DOHH2 (cell line): ENCODE results near the gene MTMR2.

Experiments
- H3F3A ChIP-seq: fragments of 200-600 bp; sonication (generic), shearing (Covaris generic); 2 replicates; pipeline ENCODE4 v1.6.0; 2016; ENCODE audit warnings: antibody characterized with exemption, mild to moderate bottlenecking; ENCODE audit not compliant: control insufficient read depth, insufficient read depth
- H3K27ac ChIP-seq: fragments of 200-600 bp; sonication (generic); 2 replicates; pipeline ENCODE4 v1.5.1; 2014; ENCODE audit warnings: low read depth, mild to moderate bottlenecking, low read length, moderate library complexity
- H3K27me3 ChIP-seq: fragments of 200-600 bp; sonication (generic); 2 replicates; pipeline ENCODE4 v1.6.1; 2014; ENCODE audit warnings: mild to moderate bottlenecking, low read length, mixed read lengths; ENCODE audit not compliant: control insufficient read depth
- H3K36me3 ChIP-seq: fragments of 200-600 bp; sonication (generic); 2 replicates; pipeline ENCODE4 v1.6.1; 2014; ENCODE audit warnings: mild to moderate bottlenecking, low read length, moderate library complexity, mixed read lengths; ENCODE audit not compliant: control insufficient read depth
- H3K4me1 ChIP-seq: fragments of 200-600 bp; sonication (generic); 2 replicates; pipeline ENCODE4 v1.6.1; 2014; ENCODE audit warnings: mild to moderate bottlenecking, low read length, mixed read lengths; ENCODE audit not compliant: control insufficient read depth
- H3K4me2 ChIP-seq: fragments of 200-600 bp; sonication (generic); 2 replicates; pipeline ENCODE4 v1.6.0; 2014; ENCODE audit warnings: mild to moderate bottlenecking, low read length, moderate library complexity
- H3K4me3 ChIP-seq: fragments of 200-600 bp; sonication (generic); 2 replicates; pipeline ENCODE4 v1.5.1; 2014; ENCODE audit warnings: mild to moderate bottlenecking, low read length, mixed read lengths
- H3K79me2 ChIP-seq: fragments of 200-600 bp; sonication (generic); 2 replicates; pipeline ENCODE4 v1.6.1; 2014; ENCODE audit warnings: mild to moderate bottlenecking, low read length, mixed read lengths; ENCODE audit not compliant: control insufficient read depth
- H3K9me2 ChIP-seq: fragments of 200-600 bp; sonication (generic); replicated peaks from 2 replicates; pipeline ENCODE4 v1.6.1; 2014; ENCODE audit warnings: mild to moderate bottlenecking, low read length, mixed read lengths; ENCODE audit not compliant: control insufficient read depth
- H3K9me3 ChIP-seq: fragments of 200-600 bp; sonication (generic); 2 replicates; pipeline ENCODE4 v1.6.1; 2014; ENCODE audit warnings: antibody characterized with exemption, low read length, mixed read lengths; ENCODE audit not compliant: control insufficient read depth, insufficient read depth
- H4K20me1 ChIP-seq: fragments of 200-600 bp; sonication (generic); 2 replicates; pipeline ENCODE4 v1.6.0; 2014; ENCODE audit warnings: low read depth, mild to moderate bottlenecking, antibody characterized with exemption, low read length, moderate library complexity; ENCODE audit not compliant: control insufficient read depth, insufficient read depth
- EZH2phosphoT487 ChIP-seq: fragments of 200-600 bp; sonication (generic); IDR thresholded peaks from 2 replicates; pipeline ENCODE4 v1.6.1; 2017; ENCODE audit warnings: borderline replicate concordance, mild to moderate bottlenecking, antibody characterized with exemption, low read length, moderate library complexity, mixed read lengths
- TF ChIP-seq, protein P1 (sequence below): fragments of 200-600 bp; sonication (generic); IDR thresholded peaks from one replicate; pipeline ENCODE4 v1.5.1; 2014; ENCODE audit warnings: antibody characterized with exemption, mild to moderate bottlenecking, low read depth, low read length; ENCODE audit not compliant: poor library complexity, severe bottlenecking

MTMR2 gene

DNA sequence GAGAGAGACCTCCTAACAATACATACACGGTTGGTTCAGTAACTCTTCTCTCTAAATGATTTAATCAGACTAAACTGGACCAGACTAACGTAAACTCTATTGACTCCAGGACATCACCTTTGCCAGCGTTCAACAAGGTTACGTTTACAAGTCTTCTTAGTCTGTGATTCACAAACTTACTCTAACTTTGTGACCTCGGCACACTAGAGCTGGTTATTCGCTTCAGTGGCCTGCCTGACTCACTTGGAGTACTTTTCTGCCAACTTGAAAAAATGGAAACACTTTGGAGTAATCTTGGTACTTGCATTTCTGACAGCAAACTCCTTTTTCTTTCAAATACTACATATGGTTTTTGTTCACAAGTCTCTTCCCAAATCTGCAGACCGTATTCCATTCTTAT lies 26.2 kb downstream of the MTMR2 start:
- Histone ChIP-seq H3K9me2 (no peaks in the 10 kb centered on the region), H3K4me2 (no peak overlapping the region), H3K4me1 (no peaks in the 10 kb centered on the region), H3K9me3 (no peaks in the 10 kb centered on the region), H3K27me3 (no peaks in the 10 kb centered on the region), H3K27ac (no peak overlapping the region), H3K79me2 (peaks cover 7% of the 10 kb centered on the region), H4K20me1 (no peaks in the 10 kb centered on the region), H3K4me3 (no peak overlapping the region), H3K36me3 (no peaks in the 10 kb centered on the region), H3F3A (no peaks in the 10 kb centered on the region)
- no peak for TF ChIP-seq EZH2phosphoT487
- TF ChIP-seq, protein P1, sequence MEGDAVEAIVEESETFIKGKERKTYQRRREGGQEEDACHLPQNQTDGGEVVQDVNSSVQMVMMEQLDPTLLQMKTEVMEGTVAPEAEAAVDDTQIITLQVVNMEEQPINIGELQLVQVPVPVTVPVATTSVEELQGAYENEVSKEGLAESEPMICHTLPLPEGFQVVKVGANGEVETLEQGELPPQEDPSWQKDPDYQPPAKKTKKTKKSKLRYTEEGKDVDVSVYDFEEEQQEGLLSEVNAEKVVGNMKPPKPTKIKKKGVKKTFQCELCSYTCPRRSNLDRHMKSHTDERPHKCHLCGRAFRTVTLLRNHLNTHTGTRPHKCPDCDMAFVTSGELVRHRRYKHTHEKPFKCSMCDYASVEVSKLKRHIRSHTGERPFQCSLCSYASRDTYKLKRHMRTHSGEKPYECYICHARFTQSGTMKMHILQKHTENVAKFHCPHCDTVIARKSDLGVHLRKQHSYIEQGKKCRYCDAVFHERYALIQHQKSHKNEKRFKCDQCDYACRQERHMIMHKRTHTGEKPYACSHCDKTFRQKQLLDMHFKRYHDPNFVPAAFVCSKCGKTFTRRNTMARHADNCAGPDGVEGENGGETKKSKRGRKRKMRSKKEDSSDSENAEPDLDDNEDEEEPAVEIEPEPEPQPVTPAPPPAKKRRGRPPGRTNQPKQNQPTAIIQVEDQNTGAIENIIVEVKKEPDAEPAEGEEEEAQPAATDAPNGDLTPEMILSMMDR: no peak

DNA sequence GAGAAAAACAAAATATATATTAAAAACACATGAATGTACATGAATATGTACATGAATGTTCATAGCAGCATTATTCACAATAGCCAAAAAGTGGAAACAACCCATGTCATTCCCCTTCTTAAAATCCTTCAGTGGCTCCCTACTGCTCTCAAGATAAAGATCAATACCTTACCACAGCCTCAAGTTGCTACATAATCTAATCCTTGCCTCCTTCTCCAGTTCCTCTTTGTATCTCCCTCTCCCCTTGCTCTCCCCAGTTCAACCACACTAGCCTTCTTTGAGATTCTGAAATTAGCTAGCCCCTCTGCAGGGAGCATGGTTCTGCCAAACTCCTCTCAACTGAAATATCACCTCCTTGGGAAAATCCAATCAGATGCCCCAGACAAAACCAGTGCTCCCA lies 28.1 kb downstream of the MTMR2 start:
- no peaks in the 10 kb centered on the region for H3F3A ChIP-seq

DNA sequence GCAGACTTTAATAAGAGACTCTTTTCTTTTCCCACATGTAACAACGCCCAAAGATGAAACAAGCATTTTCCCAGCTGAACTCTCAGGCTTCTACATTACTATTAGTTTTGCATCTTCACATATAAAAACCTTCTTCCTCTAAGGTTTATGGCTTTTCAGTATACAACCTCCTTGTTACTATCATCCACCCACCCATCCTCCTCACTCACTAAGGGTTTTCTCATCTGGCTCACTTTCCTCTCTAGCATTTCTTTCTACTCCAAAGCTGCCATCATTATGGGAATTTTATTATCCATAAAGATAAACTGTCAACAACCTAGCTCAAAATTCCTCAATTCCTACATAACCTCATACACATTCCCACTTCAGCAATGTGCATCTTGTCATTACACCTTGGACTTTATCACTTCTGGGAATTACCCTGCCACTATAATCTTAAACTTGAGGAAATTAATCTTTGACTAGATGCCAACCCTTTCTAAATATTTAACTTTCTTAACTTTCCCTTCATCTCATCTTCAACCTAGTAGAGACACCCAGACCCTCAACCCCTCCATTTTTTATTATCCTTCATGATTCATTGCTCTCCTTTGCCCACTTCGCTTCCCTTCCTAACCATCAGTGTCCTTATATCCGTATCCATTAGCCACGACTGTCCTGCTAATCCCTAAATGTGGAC lies 30.9 kb downstream of the MTMR2 start:
- H3K9me2 ChIP-seq: no peaks in the 10 kb centered on the region
- H3K4me3 ChIP-seq: no peak overlapping the region
- H3K27ac ChIP-seq: no peak overlapping the region
- H3K36me3 ChIP-seq: no peaks in the 10 kb centered on the region
- no peaks in the 10 kb centered on the region for H3K9me3 ChIP-seq
- no peaks in the 10 kb centered on the region; the same call in 1 of the 2 replicates for H3K79me2 ChIP-seq
- no peak overlapping the region for H3K4me2 ChIP-seq
- H3K27me3 ChIP-seq: no peaks in the 10 kb centered on the region
- no peaks in the 10 kb centered on the region for H4K20me1 ChIP-seq
- H3F3A ChIP-seq: no peaks in the 10 kb centered on the region
- TF ChIP-seq, protein P1: no peak
- no peak for TF ChIP-seq EZH2phosphoT487
- no peaks in the 10 kb centered on the region for H3K4me1 ChIP-seq

More for the DNA sequence above, 28.1 kb downstream of the MTMR2 start:
- no peak for TF ChIP-seq EZH2phosphoT487
- TF ChIP-seq, protein P1: no peak
- H3K9me2 ChIP-seq: no peaks in the 10 kb centered on the region
- no peak overlapping the region for H3K27ac ChIP-seq
- no peaks in the 10 kb centered on the region for H3K9me3 ChIP-seq
- no peak overlapping the region for H3K4me2 ChIP-seq
- H4K20me1 ChIP-seq: no peaks in the 10 kb centered on the region
- H3K79me2 ChIP-seq: no peaks in the 10 kb centered on the region; the same call in 1 of the 2 replicates
- H3K36me3 ChIP-seq: no peaks in the 10 kb centered on the region
- no peak overlapping the region for H3K4me3 ChIP-seq
- H3K4me1 ChIP-seq: no peaks in the 10 kb centered on the region
- H3K27me3 ChIP-seq: no peaks in the 10 kb centered on the region
